H9 (cell line): ENCODE results near the gene UBE2G1. TPM values are rescaled to one million over a fixed set of nuclear protein-coding genes. Genes with fewer than 3 reads are reported as not detected.

Experiments
- DNase-seq: peaks from one replicate; pipeline ENCODE4 v3.0.0-alpha.2; 2017
- H2AFZ ChIP-seq: one replicate; pipeline ENCODE4 v1.6.1; 2013; ENCODE audit warnings: mild to moderate bottlenecking, low read length, control low read depth, moderate library complexity
- H2AK5ac ChIP-seq: 2 replicates; pipeline ENCODE4 v1.6.1; 2013; ENCODE audit warnings: low read length, control low read depth, mixed read lengths; ENCODE audit not compliant: insufficient read length
- H2BK120ac ChIP-seq: one replicate; pipeline ENCODE4 v1.6.1; 2013; ENCODE audit warnings: low read depth, mild to moderate bottlenecking, low read length, control low read depth, inconsistent platforms; ENCODE audit not compliant: poor library complexity, severe bottlenecking
- H2BK12ac ChIP-seq: 2 replicates; pipeline ENCODE4 v1.6.1; 2013; ENCODE audit warnings: low read length, control low read depth, mixed read lengths, low read depth; ENCODE audit not compliant: insufficient read length
- H2BK15ac ChIP-seq: 2 replicates; pipeline ENCODE4 v1.6.1; 2013; ENCODE audit warnings: low read depth, low read length, control low read depth
- H2BK20ac ChIP-seq: one replicate; pipeline ENCODE4 v1.6.1; 2013; ENCODE audit warnings: low read depth, mild to moderate bottlenecking, low read length, control low read depth, inconsistent platforms; ENCODE audit not compliant: poor library complexity, severe bottlenecking
- H2BK5ac ChIP-seq: 2 replicates; pipeline ENCODE4 v1.6.1; 2013; ENCODE audit warnings: low read length, control low read depth, mixed read lengths; ENCODE audit not compliant: insufficient read length
- H3K14ac ChIP-seq: 2 replicates; pipeline ENCODE4 v1.6.1; 2013; ENCODE audit warnings: low read length, control low read depth; ENCODE audit not compliant: insufficient read depth
- H3K18ac ChIP-seq: 2 replicates; pipeline ENCODE4 v1.6.1; 2013; ENCODE audit warnings: low read depth, mild to moderate bottlenecking, mixed read lengths, low read length, control low read depth; ENCODE audit not compliant: insufficient read length
- H3K23ac ChIP-seq: 2 replicates; pipeline ENCODE4 v1.6.1; 2013; ENCODE audit warnings: low read length, control low read depth, mixed read lengths, low read depth; ENCODE audit not compliant: insufficient read length
- H3K23me2 ChIP-seq: 2 replicates; pipeline ENCODE4 v1.6.1; 2013; ENCODE audit warnings: low read depth, mild to moderate bottlenecking, mixed read lengths, low read length, control low read depth; ENCODE audit not compliant: insufficient read length, poor library complexity, severe bottlenecking
- H3K27ac ChIP-seq: 2 replicates; pipeline ENCODE4 v1.5.1; 2013; ENCODE audit warnings: low read length, control low read depth, mixed read lengths, low read depth; ENCODE audit not compliant: insufficient read length
- H3K27me3 ChIP-seq: 2 replicates; pipeline ENCODE4 v1.6.1; 2013; ENCODE audit warnings: low read length, control low read depth, inconsistent platforms; ENCODE audit not compliant: insufficient read depth
- H3K4ac ChIP-seq: 2 replicates; pipeline ENCODE4 v1.6.1; 2013; ENCODE audit warnings: low read depth, mild to moderate bottlenecking, control low read depth, inconsistent platforms, low read length, moderate library complexity
- H3K4me1 ChIP-seq: 2 replicates; pipeline ENCODE4 v1.6.1; 2013; ENCODE audit warnings: low read length, control low read depth, inconsistent platforms; ENCODE audit not compliant: insufficient read depth
- H3K4me2 ChIP-seq: 2 replicates; pipeline ENCODE4 v1.6.1; 2013; ENCODE audit warnings: low read length, control low read depth, mixed read lengths; ENCODE audit not compliant: insufficient read length, insufficient read depth
- H3K56ac ChIP-seq: 2 replicates; pipeline ENCODE4 v1.6.1; 2013; ENCODE audit warnings: low read depth, mild to moderate bottlenecking, mixed read lengths, low read length, control low read depth; ENCODE audit not compliant: insufficient read length
- H3K79me1 ChIP-seq: 2 replicates; pipeline ENCODE4 v1.6.1; 2013; ENCODE audit warnings: low read depth, mild to moderate bottlenecking, moderate library complexity, low read length, control low read depth, inconsistent platforms; ENCODE audit not compliant: insufficient read depth, poor library complexity, severe bottlenecking
- H3K79me2 ChIP-seq: 2 replicates; pipeline ENCODE4 v1.6.1; 2013; ENCODE audit warnings: low read length, control low read depth, inconsistent platforms; ENCODE audit not compliant: insufficient read depth
- H3K9ac ChIP-seq: 2 replicates; pipeline ENCODE4 v1.6.1; 2013; ENCODE audit warnings: low read length, control low read depth, mixed read lengths; ENCODE audit not compliant: insufficient read length; ENCODE audit errors: extremely low read depth
- H3K9me3 ChIP-seq: one replicate; pipeline ENCODE4 v1.6.1; 2013; ENCODE audit warnings: low read depth, low read length, inconsistent platforms; ENCODE audit not compliant: control insufficient read depth
- H3T11ph ChIP-seq: one replicate; pipeline ENCODE4 v1.6.1; 2013; ENCODE audit warnings: mild to moderate bottlenecking, low read length, control low read depth, inconsistent platforms
- H4K20me1 ChIP-seq: one replicate; pipeline ENCODE4 v1.6.1; 2013; ENCODE audit not compliant: control insufficient read depth, insufficient read length, insufficient read depth
- H4K5ac ChIP-seq: 2 replicates; pipeline ENCODE4 v1.6.1; 2013; ENCODE audit warnings: low read depth, mild to moderate bottlenecking, mixed read lengths, low read length, control low read depth; ENCODE audit not compliant: insufficient read length
- H4K8ac ChIP-seq: replicated peaks from 2 replicates; pipeline ENCODE4 v1.6.1; 2013; ENCODE audit warnings: low read length, control low read depth, mixed read lengths, low read depth; ENCODE audit not compliant: insufficient read length
- H4K91ac ChIP-seq: 2 replicates; pipeline ENCODE4 v1.6.1; 2013; ENCODE audit warnings: low read depth, mild to moderate bottlenecking, moderate library complexity, mixed read lengths, low read length, control low read depth; ENCODE audit not compliant: insufficient read length
- H3K27ac Mint-ChIP-seq, 3 experiments: 2 replicates in 2 of 3; 3 replicates in 1 of 3; pipeline ENCODE4 v1.8.0; 2020 to 2021; ENCODE audit warnings: mixed read lengths in 3 of 3, mild to moderate bottlenecking in 1 of 3, moderate library complexity in 1 of 3
- H3K27me3 Mint-ChIP-seq: 2 replicates; pipeline ENCODE4 v1.8.0; 2021; ENCODE audit warnings: low read depth, mild to moderate bottlenecking, moderate library complexity, mixed read lengths
- H3K36me3 Mint-ChIP-seq, 3 experiments: 2 replicates in 2 of 3; 3 replicates in 1 of 3; pipeline ENCODE4 v1.8.0; 2020 to 2021; ENCODE audit warnings: low read depth in 3 of 3, mixed read lengths in 3 of 3; ENCODE audit not compliant: insufficient read depth in 1 of 3
- H3K4me1 Mint-ChIP-seq, 2 experiments: 2 replicates each; pipeline ENCODE4 v1.8.0; 2020; ENCODE audit warnings: mixed read lengths in 2 of 2
- H3K4me3 Mint-ChIP-seq, 2 experiments: 2 replicates in 1 of 2; 3 replicates in 1 of 2; pipeline ENCODE4 v1.8.0; 2020 to 2021; ENCODE audit warnings: mild to moderate bottlenecking in 2 of 2, mixed read lengths in 2 of 2, moderate library complexity in 1 of 2
- H3K9me3 Mint-ChIP-seq, 2 experiments: 2 replicates in 1 of 2; 3 replicates in 1 of 2; pipeline ENCODE4 v1.8.0; 2020; ENCODE audit warnings: mild to moderate bottlenecking in 2 of 2, mixed read lengths in 2 of 2, moderate library complexity in 1 of 2
- CTCF ChIP-seq: fragments of 200-600 bp; sonication (generic); conservative IDR thresholded peaks from 3 replicates; pipeline ENCODE4 v1.8.0; 2021; ENCODE audit warnings: antibody characterized with exemption, mild to moderate bottlenecking
- WGBS: extraction: QIAGEN DNeasy Blood & Tissue Kit; methylation state at CpG from one replicate; pipeline ENCODE4 v1.1.7; 2013; ENCODE audit warnings: missing lambda C conversion rate, low lambda C conversion rate, mixed read lengths; ENCODE audit not compliant: insufficient read length; ENCODE audit errors: extremely low coverage; 5-methylcytosine and 5-hydroxymethylcytosine counted together
- total RNA-seq: library from RNA; stranded (reverse); gene quantifications from 2 replicates; pipeline ENCODE4 v1.2.1, GENCODE V29; 2021

UBE2G1 gene
- total RNA-seq, 1 experiment from 2014 or later: 188 TPM

GRCh38 chr17:4250887-4251286 lies 115.6 kb downstream of the UBE2G1 start:
- H3K4me1 ChIP-seq: peaks cover 5% of the 10 kb centered on the region; the same call in 1 of the 2 replicates

More at GRCh38 chr17:4250887-4251286, 115.6 kb downstream of the UBE2G1 start:
- no CpG with 5 or more reads among the region's 2 CpGs for WGBS
- Histone ChIP-seq H4K91ac (no peak overlapping the region), H4K5ac (no peak overlapping the region), H3K27ac (no peak overlapping the region), H3K4ac (no peak overlapping the region), H3K27me3 (no peaks in the 10 kb centered on the region), H3K56ac (no peak overlapping the region), H3K14ac (no peak overlapping the region), H4K8ac (no peak overlapping the region), H2AK5ac (no peak overlapping the region), H2AFZ (no peak overlapping the region), H4K20me1 (peaks cover 4% of the 10 kb centered on the region), H3K23me2 (no peaks in the 10 kb centered on the region), H3K79me1 (peaks cover 13% of the 10 kb centered on the region), H2BK20ac (no peak overlapping the region), H3T11ph (no peak overlapping the region), H3K9ac (no peak overlapping the region), H3K79me2 (peaks cover 12% of the 10 kb centered on the region; the same call in 1 of the 2 replicates), H2BK12ac (no peak overlapping the region), H2BK5ac (no peak overlapping the region), H3K4me2 (no peak overlapping the region), H3K18ac (no peak overlapping the region), H2BK120ac (no peak overlapping the region), H3K9me3 (no peaks in the 10 kb centered on the region), H2BK15ac (no peak overlapping the region), H3K23ac (no peak overlapping the region)
- Mint-ChIP-seq H3K4me3 (no peak overlapping the region), H3K9me3 (no peaks in the 10 kb centered on the region), H3K27me3 (no peaks in the 10 kb centered on the region), H3K27ac (no peak overlapping the region), H3K36me3 (peaks cover 5 to 8% (median 7%) of the 10 kb centered on the region in 3 experiments), H3K4me1 (peaks cover 20 to 23% of the 10 kb centered on the region in 2 experiments)
- DNase-seq: no peak
- no peak for TF ChIP-seq CTCF
